GM12878 (cell line): ENCODE results near the gene PPP1R9B. TPM values are rescaled to one million over a fixed set of nuclear protein-coding genes. Genes with fewer than 3 reads are reported as not detected.
A peak's percentile ranks its signal among the peaks of the same experiment; 100 is the strongest.

Source experiments
- ATF2 ChIP-seq: IDR thresholded peaks from 2 replicates; pipeline ENCODE4 v1.6.1; 2012; ENCODE audit warnings: low read length, inconsistent platforms
- BACH1 ChIP-seq: fragments of 450-650 bp; IDR thresholded peaks from 2 replicates; pipeline ENCODE4 v1.6.1; 2017; ENCODE audit warnings: mild to moderate bottlenecking, borderline replicate concordance
- BMI1 ChIP-seq: fragments of 450-650 bp; IDR thresholded peaks from 2 replicates; pipeline ENCODE4 v1.6.1; 2016; ENCODE audit warnings: mild to moderate bottlenecking, moderate library complexity, borderline replicate concordance
- CHD1 ChIP-seq: IDR thresholded peaks from 2 replicates; pipeline ENCODE4 v1.6.1; 2012; ENCODE audit warnings: low read depth, low read length, improper control_type of control experiment
- ETV6 ChIP-seq, 2 experiments: fragments of 450-650 bp in 1 of 2; IDR thresholded peaks in 1 of 2; conservative IDR thresholded peaks in 1 of 2; 2 replicates each; pipeline ENCODE4 v1.6.1; 2014; ENCODE audit warnings: antibody characterized with exemption in 1 of 2, borderline replicate concordance in 1 of 2, low read depth in 1 of 2, mild to moderate bottlenecking in 1 of 2, moderate library complexity in 1 of 2
- IRF4 ChIP-seq: IDR thresholded peaks from 2 replicates; pipeline ENCODE4 v1.6.1; 2011; ENCODE audit warnings: low read depth, low read length
- JUNB ChIP-seq: IDR thresholded peaks from 2 replicates; pipeline ENCODE4 v1.6.1; 2016; ENCODE audit warnings: antibody characterized with exemption, mild to moderate bottlenecking
- KAT2A ChIP-seq: conservative IDR thresholded peaks from 2 replicates; pipeline ENCODE4 v1.6.1; 2011; ENCODE audit warnings: low read depth, low read length; ENCODE audit not compliant: control insufficient read depth
- MYB ChIP-seq: fragments of 150-350 bp; IDR thresholded peaks from 2 replicates; pipeline ENCODE4 v1.6.1; 2014; ENCODE audit warnings: mild to moderate bottlenecking, low read depth, low read length, borderline replicate concordance
- NKRF ChIP-seq: fragments of 450-650 bp; conservative IDR thresholded peaks from 2 replicates; pipeline ENCODE4 v1.6.1; 2017; ENCODE audit warnings: mild to moderate bottlenecking, moderate library complexity
- NR2C1 ChIP-seq: fragments of 450-650 bp; IDR thresholded peaks from 2 replicates; pipeline ENCODE4 v1.6.1; 2017; ENCODE audit warnings: antibody characterized with exemption, mild to moderate bottlenecking, moderate library complexity
- RELB ChIP-seq: fragments of 450-650 bp; IDR thresholded peaks from 2 replicates; pipeline ENCODE4 v1.6.1; 2017; ENCODE audit warnings: low read depth, mild to moderate bottlenecking, moderate library complexity
- RUNX3 ChIP-seq: IDR thresholded peaks from 2 replicates; pipeline ENCODE4 v1.6.1; 2012; ENCODE audit warnings: low read length, inconsistent platforms
- SUZ12 ChIP-seq: fragments of 200-600 bp; sonication (generic); IDR thresholded peaks from one replicate; pipeline ENCODE4 v1.6.1; 2018; ENCODE audit warnings: antibody characterized with exemption, mild to moderate bottlenecking; ENCODE audit not compliant: unreplicated experiment
- TCF7 ChIP-seq: IDR thresholded peaks from 2 replicates; pipeline ENCODE4 v1.6.1; 2014; ENCODE audit warnings: antibody characterized with exemption, borderline replicate concordance
- USF2 ChIP-seq: IDR thresholded peaks from 2 replicates; pipeline ENCODE4 v1.6.1; 2011; ENCODE audit warnings: low read depth, low read length, improper control_type of control experiment, borderline replicate concordance
- YBX1 ChIP-seq: fragments of 450-650 bp; IDR thresholded peaks from 2 replicates; pipeline ENCODE4 v1.6.1; 2016; ENCODE audit warnings: antibody characterized with exemption
- ZSCAN29 ChIP-seq: fragments of 450-650 bp; IDR thresholded peaks from 2 replicates; pipeline ENCODE4 v1.6.1; 2017; ENCODE audit warnings: mild to moderate bottlenecking, moderate library complexity
- polyA plus RNA-seq, 11 experiments: library from polyadenylated mRNA; depleted of rRNA in 4 of 11; unstranded in 6 of 11; stranded (reverse) in 5 of 11; fragments of >200 nt; fragmentation: Nextera tagmentation in 4 of 11; fragmentation: Illumina TruSeq in 1 of 11; extraction: Ambion mirVana in 4 of 11; extraction: Trizol in 1 of 11; gene quantifications; 1 replicate in 1 of 11; 2 replicates in 10 of 11; pipeline versions ENCODE4 v1.2.1 to v1.2.3, GENCODE V29; 2011 to 2016; ENCODE audit warnings: inconsistent platforms in 2 of 11, missing spikeins in 2 of 11, low read depth in 1 of 11
- total RNA-seq, 4 experiments: library from RNA; depleted of rRNA in 3 of 4; stranded (reverse); fragments of >200 nt in 3 of 4; fragmentation: Illumina TruSeq in 1 of 4; extraction: Trizol in 1 of 4; gene quantifications; 2 replicates each; pipeline versions ENCODE4 v1.2.1 to v1.2.3, GENCODE V29; 2013 to 2021
- TF ChIP-seq, protein P1 (sequence below): IDR thresholded peaks from 2 replicates; pipeline ENCODE4 v1.6.1; 2012; ENCODE audit warnings: low read depth, low read length, improper control_type of control experiment
- TF ChIP-seq, protein P2 (sequence below): fragments of 450-650 bp; IDR thresholded peaks from 2 replicates; pipeline ENCODE4 v1.6.1; 2018; ENCODE audit warnings: borderline replicate concordance, mild to moderate bottlenecking; ENCODE audit not compliant: partially characterized antibody

The PPP1R9B gene
- total and polyA plus RNA-seq, 10 of the 15 experiments (the other 5 are each of a cell fraction or from before 2014, with no cell fraction given): 0.20 to 107 (median 37.5) TPM

DNA sequence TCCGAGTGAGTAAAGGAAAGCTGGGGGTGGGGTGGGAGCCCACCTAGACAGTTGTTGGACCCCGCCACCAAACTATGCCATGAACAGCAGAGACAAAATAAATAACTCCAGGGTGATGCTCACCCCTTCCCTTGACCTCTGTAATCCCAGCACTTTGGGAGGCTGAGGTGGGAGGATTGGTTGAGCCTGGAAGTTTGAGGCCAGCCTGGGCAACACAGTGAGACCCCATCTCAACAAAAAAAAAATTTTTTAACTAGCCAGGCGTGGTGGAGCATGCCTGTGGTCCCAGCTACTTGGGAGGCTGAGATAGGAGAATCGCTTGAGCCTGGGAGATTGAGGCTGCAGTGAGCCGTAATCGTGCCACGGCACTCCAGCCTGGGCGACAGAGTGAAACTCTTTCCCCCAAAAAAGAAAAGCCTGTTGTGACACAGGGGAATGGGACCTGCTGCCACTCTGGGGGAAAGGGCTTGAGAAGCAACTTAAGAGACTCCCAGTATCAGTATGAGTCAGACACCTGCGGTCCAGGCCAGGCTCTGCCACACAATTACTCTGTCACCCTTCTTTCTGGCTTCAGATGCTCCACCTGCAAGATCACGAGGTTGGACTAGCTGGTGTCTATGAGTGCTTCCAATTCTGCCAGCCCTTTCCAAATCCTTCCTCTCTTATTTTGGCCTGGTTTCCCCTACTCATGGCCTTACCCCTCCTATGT, 20.3 kb upstream of the PPP1R9B start (continued):
- no peak for TF ChIP-seq ATF2
- peak; percentile 76 for TF ChIP-seq RELB
- TF ChIP-seq YBX1: no peak
- no peak for TF ChIP-seq NR2C1
- no peak; the same call in 1 of the 2 replicates for TF ChIP-seq USF2
- TF ChIP-seq, protein P1, sequence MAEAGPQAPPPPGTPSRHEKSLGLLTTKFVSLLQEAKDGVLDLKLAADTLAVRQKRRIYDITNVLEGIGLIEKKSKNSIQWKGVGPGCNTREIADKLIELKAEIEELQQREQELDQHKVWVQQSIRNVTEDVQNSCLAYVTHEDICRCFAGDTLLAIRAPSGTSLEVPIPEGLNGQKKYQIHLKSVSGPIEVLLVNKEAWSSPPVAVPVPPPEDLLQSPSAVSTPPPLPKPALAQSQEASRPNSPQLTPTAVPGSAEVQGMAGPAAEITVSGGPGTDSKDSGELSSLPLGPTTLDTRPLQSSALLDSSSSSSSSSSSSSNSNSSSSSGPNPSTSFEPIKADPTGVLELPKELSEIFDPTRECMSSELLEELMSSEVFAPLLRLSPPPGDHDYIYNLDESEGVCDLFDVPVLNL: no peak
- TF ChIP-seq CHD1: no peak
- no peak for TF ChIP-seq ZSCAN29
- TF ChIP-seq, protein P2, sequence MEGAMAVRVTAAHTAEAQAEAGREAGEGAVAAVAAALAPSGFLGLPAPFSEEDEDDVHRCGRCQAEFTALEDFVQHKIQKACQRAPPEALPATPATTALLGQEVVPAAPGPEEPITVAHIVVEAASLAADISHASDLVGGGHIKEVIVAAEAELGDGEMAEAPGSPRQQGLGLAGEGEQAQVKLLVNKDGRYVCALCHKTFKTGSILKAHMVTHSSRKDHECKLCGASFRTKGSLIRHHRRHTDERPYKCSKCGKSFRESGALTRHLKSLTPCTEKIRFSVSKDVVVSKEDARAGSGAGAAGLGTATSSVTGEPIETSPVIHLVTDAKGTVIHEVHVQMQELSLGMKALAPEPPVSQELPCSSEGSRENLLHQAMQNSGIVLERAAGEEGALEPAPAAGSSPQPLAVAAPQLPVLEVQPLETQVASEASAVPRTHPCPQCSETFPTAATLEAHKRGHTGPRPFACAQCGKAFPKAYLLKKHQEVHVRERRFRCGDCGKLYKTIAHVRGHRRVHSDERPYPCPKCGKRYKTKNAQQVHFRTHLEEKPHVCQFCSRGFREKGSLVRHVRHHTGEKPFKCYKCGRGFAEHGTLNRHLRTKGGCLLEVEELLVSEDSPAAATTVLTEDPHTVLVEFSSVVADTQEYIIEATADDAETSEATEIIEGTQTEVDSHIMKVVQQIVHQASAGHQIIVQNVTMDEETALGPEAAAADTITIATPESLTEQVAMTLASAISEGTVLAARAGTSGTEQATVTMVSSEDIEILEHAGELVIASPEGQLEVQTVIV: no peak
- TF ChIP-seq MYB: no peak
- no peak for TF ChIP-seq SUZ12
- TF ChIP-seq IRF4: peak; percentile 96
- TF ChIP-seq KAT2A: no peak
- no peak for TF ChIP-seq BACH1
- peak; percentile 82 for TF ChIP-seq JUNB
- TF ChIP-seq TCF7: no peak
- peak; percentile 87 for TF ChIP-seq RUNX3
- no peak for TF ChIP-seq NKRF
- TF ChIP-seq BMI1: no peak
- TF ChIP-seq ETV6 (conservative IDR thresholded peaks at IDR 0.05 in 1 of 2, IDR thresholded peaks at IDR 0.05 in 1 of 2; ENCODE audit: borderline replicate concordance in 1 of 2, low read depth in 1 of 2): no peak
